Measurements from ENCODE around the gene RAB5IF. TPM values are rescaled to one million over a fixed set of nuclear protein-coding genes. Genes with fewer than 3 reads are reported as not detected.

RAB5IF gene
- total and polyA plus RNA-seq, 2 donors (not counting 1 experiment from before 2014, with no cell fraction given) = 41.4 to 69.4 TPM

GRCh38 chr20:36624944-36625324, 19.4 kb downstream of the RAB5IF start:
- ATAC-seq (ENCODE audit: low read depth) (no peak), DNase-seq (no peak)
- Histone ChIP-seq H3K4me1 (ENCODE audit: control insufficient read depth in 2 of 2, insufficient read depth in 2 of 2, low read length in 2 of 2) (peaks cover 5 to 7% of the 10 kb centered on the region in 2 donors), H3K9me3 (ENCODE audit: control extremely low read depth in 1 of 3, control insufficient read depth in 2 of 3, insufficient read depth in 1 of 3, low read length in 2 of 3) (no peaks in the 10 kb centered on the region), H3K79me2 (ENCODE audit: control insufficient read depth, insufficient read depth, low read length) (no peaks in the 10 kb centered on the region), H3K9ac (ENCODE audit: low read length) (no peak overlapping the region), H3K4me3 (ENCODE audit: control extremely low read depth in 1 of 5, extremely low read depth in 1 of 5, insufficient read depth in 1 of 5, low read depth in 2 of 5, low read length in 4 of 5) (no peak overlapping the region), H3K27ac (ENCODE audit: low read length in 2 of 2) (no peak overlapping the region), H4K20me1 (ENCODE audit: control insufficient read depth, insufficient read depth, low read length, poor library complexity, severe bottlenecking) (no peaks in the 10 kb centered on the region), H3K4me2 (replicated peaks; ENCODE audit: low read depth, low read length, poor library complexity, severe bottlenecking) (no peak overlapping the region), H3K27me3 (replicated peaks in 1 of 4; ENCODE audit: control extremely low read depth in 1 of 4, control insufficient read depth in 3 of 4, insufficient read depth in 4 of 4, low read length in 3 of 4) (no peaks in the 10 kb centered on the region), H2AFZ (ENCODE audit: insufficient read depth, low read depth, low read length, poor library complexity, severe bottlenecking) (no peak overlapping the region), H3K36me3 (replicated peaks in 1 of 2; ENCODE audit: control extremely low read depth in 1 of 2, control insufficient read depth in 1 of 2, extremely low read depth in 1 of 2, insufficient read depth in 2 of 2, low read length in 1 of 2) (no peaks in the 10 kb centered on the region)
- Mint-ChIP-seq H3K27me3 (no peaks in the 10 kb centered on the region), H3K27ac (no peak overlapping the region), H3K9me3 (ENCODE audit: insufficient read depth) (no peaks in the 10 kb centered on the region), H3K4me1 (peaks cover 7% of the 10 kb centered on the region), H3K4me3 (no peak overlapping the region)
- intact Hi-C loops (cut with micrococcal nuclease) = no loop called here
- ChIA-PET POLR2A (no interaction called here), CTCF (interaction anchor here (1.3 kb wide), 1 partner anchor 11 kb away, joined by 4 read pairs; no protein-coding TSS in a partner anchor)
- TF ChIP-seq CTCF (IDR thresholded peaks at IDR 0.05) = no peak
- WGBS (ENCODE audit: insufficient coverage) = 90% methylated on average over 1 of the region's 2 CpGs

- no peak overlapping the region for H3K9ac ChIP-seq (ENCODE audit: low read length)
- H3K4me3 ChIP-seq (ENCODE audit: control extremely low read depth in 1 of 5, extremely low read depth in 1 of 5, insufficient read depth in 1 of 5, low read depth in 2 of 5, low read length in 4 of 5) = no peak overlapping the region
- POLR2A ChIA-PET = no interaction called here
- no peak overlapping the region for H3K27ac ChIP-seq (ENCODE audit: low read length in 2 of 2)
- no peak for TF ChIP-seq CTCF (IDR thresholded peaks at IDR 0.05)
- no peak for TF ChIP-seq EZH2 (IDR thresholded peaks at IDR 0.05; ENCODE audit: borderline replicate concordance, insufficient read depth, low read depth, low read length, poor library complexity, severe bottlenecking)
- no peak for DNase-seq
- no peaks in the 10 kb centered on the region for H3K27me3 ChIP-seq (replicated peaks in 1 of 4; ENCODE audit: control extremely low read depth in 1 of 4, control insufficient read depth in 3 of 4, insufficient read depth in 4 of 4, low read length in 3 of 4)
- no peak for ATAC-seq (ENCODE audit: low read depth)
- no peak overlapping the region for H2AFZ ChIP-seq (ENCODE audit: insufficient read depth, low read depth, low read length, poor library complexity, severe bottlenecking)
- CTCF ChIA-PET = interaction anchor here (0.7 kb wide), 1 partner anchor 293 kb away, joined by 3 read pairs; no protein-coding TSS in a partner anchor
- Mint-ChIP-seq H3K4me1 (peaks cover 13% of the 10 kb centered on the region), H3K27me3 (no peaks in the 10 kb centered on the region), H3K4me3 (no peak overlapping the region), H3K27ac (no peak overlapping the region), H3K9me3 (ENCODE audit: insufficient read depth) (no peaks in the 10 kb centered on the region)
- 83% methylated on average over 4 of the region's 7 CpGs for WGBS (ENCODE audit: insufficient coverage)
- intact Hi-C loops (cut with micrococcal nuclease) = no loop called here
- no peak overlapping the region for H3K4me2 ChIP-seq (replicated peaks; ENCODE audit: low read depth, low read length, poor library complexity, severe bottlenecking)
- H3K79me2 ChIP-seq (ENCODE audit: control insufficient read depth, insufficient read depth, low read length) = no peaks in the 10 kb centered on the region
- H3K4me1 ChIP-seq (ENCODE audit: control insufficient read depth in 2 of 2, insufficient read depth in 2 of 2, low read length in 2 of 2) = peaks cover 9 to 11% of the 10 kb centered on the region in 2 donors
- no peaks in the 10 kb centered on the region for H3K36me3 ChIP-seq (replicated peaks in 1 of 2; ENCODE audit: control extremely low read depth in 1 of 2, control insufficient read depth in 1 of 2, extremely low read depth in 1 of 2, insufficient read depth in 2 of 2, low read length in 1 of 2)
- no peaks in the 10 kb centered on the region for H4K20me1 ChIP-seq (ENCODE audit: control insufficient read depth, insufficient read depth, low read length, poor library complexity, severe bottlenecking)
- H3K9me3 ChIP-seq (ENCODE audit: control extremely low read depth in 1 of 3, control insufficient read depth in 2 of 3, insufficient read depth in 1 of 3, low read length in 2 of 3) = no peaks in the 10 kb centered on the region
Observed at GRCh38 chr20:36628076-36628475, 22.5 kb downstream of the RAB5IF start.
